ENCODE results near the gene PTCD2.

GRCh38 chr5:72337159-72337558 lies 17.0 kb downstream of the PTCD2 start:
- TF ChIP-seq, protein P1, sequence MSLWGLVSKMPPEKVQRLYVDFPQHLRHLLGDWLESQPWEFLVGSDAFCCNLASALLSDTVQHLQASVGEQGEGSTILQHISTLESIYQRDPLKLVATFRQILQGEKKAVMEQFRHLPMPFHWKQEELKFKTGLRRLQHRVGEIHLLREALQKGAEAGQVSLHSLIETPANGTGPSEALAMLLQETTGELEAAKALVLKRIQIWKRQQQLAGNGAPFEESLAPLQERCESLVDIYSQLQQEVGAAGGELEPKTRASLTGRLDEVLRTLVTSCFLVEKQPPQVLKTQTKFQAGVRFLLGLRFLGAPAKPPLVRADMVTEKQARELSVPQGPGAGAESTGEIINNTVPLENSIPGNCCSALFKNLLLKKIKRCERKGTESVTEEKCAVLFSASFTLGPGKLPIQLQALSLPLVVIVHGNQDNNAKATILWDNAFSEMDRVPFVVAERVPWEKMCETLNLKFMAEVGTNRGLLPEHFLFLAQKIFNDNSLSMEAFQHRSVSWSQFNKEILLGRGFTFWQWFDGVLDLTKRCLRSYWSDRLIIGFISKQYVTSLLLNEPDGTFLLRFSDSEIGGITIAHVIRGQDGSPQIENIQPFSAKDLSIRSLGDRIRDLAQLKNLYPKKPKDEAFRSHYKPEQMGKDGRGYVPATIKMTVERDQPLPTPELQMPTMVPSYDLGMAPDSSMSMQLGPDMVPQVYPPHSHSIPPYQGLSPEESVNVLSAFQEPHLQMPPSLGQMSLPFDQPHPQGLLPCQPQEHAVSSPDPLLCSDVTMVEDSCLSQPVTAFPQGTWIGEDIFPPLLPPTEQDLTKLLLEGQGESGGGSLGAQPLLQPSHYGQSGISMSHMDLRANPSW (CRISPR knock-in tag; conservative IDR thresholded peaks at IDR 0.05; ENCODE audit: low read depth), result no peak
- TF ChIP-seq CREB1 (CRISPR knock-in tag; IDR thresholded peaks at IDR 0.05) (no peak), NFYB (CRISPR knock-in tag; conservative IDR thresholded peaks at IDR 0.05; ENCODE audit: low read depth) (no peak), CDX4 (CRISPR knock-in tag; IDR thresholded peaks at IDR 0.05; ENCODE audit: borderline replicate concordance) (no peak), IRF2 (CRISPR knock-in tag; IDR thresholded peaks at IDR 0.05; ENCODE audit: borderline replicate concordance, low read depth) (no peak), ZNF416 (CRISPR knock-in tag; IDR thresholded peaks at IDR 0.05) (no peak)
- TF ChIP-seq, protein P2, sequence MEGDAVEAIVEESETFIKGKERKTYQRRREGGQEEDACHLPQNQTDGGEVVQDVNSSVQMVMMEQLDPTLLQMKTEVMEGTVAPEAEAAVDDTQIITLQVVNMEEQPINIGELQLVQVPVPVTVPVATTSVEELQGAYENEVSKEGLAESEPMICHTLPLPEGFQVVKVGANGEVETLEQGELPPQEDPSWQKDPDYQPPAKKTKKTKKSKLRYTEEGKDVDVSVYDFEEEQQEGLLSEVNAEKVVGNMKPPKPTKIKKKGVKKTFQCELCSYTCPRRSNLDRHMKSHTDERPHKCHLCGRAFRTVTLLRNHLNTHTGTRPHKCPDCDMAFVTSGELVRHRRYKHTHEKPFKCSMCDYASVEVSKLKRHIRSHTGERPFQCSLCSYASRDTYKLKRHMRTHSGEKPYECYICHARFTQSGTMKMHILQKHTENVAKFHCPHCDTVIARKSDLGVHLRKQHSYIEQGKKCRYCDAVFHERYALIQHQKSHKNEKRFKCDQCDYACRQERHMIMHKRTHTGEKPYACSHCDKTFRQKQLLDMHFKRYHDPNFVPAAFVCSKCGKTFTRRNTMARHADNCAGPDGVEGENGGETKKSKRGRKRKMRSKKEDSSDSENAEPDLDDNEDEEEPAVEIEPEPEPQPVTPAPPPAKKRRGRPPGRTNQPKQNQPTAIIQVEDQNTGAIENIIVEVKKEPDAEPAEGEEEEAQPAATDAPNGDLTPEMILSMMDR (IDR thresholded peaks at IDR 0.05), result no peak
